A673 (cell line): Measurements from ENCODE around the gene GFOD2. TPM values are rescaled to one million over a fixed set of nuclear protein-coding genes. Genes with fewer than 3 reads are reported as not detected.

ENCODE experiments used
- BruUV-seq: library from RNA; stranded (reverse); fragments of 400-500 nt; replicated peaks from 2 replicates; lab custom pipeline; 2021; lab: Mats Ljungman, UMichigan
- CTCF ChIA-PET: fragments of 300-600 bp; sonication (Branson Sonifier 250); formaldehyde crosslinking; loops from one replicate; lab custom pipeline; 2022; ENCODE audit warnings: antibody characterized with exemption; lab: Charles Lee
- POLR2A ChIA-PET: fragments of 300-600 bp; sonication (Branson Sonifier 250); formaldehyde crosslinking; loops from one replicate; lab custom pipeline; 2022; ENCODE audit warnings: antibody characterized with exemption; ENCODE audit not compliant: low non-redundant PET; lab: Charles Lee
- DNase-seq: peaks from one replicate; pipeline ENCODE4 v3.0.0-alpha.2; 2015; ENCODE audit warnings: low spot score
- H3K27ac ChIP-seq: fragments of 200-600 bp; sonication (generic); 2 replicates; pipeline ENCODE4 v1.5.1; 2016; ENCODE audit warnings: mixed run types, low read depth, mild to moderate bottlenecking, mixed read lengths, antibody characterized with exemption, low read length; ENCODE audit not compliant: poor library complexity, severe bottlenecking
- H3K27me3 ChIP-seq: fragments of 200-600 bp; sonication (generic); replicated peaks from 2 replicates; pipeline ENCODE4 v1.6.1; 2017; ENCODE audit warnings: mixed run types, low read depth, mild to moderate bottlenecking, mixed read lengths, antibody characterized with exemption, low read length; ENCODE audit not compliant: insufficient read depth, poor library complexity
- H3K36me3 ChIP-seq: fragments of 200-600 bp; sonication (generic); 2 replicates; pipeline ENCODE4 v1.6.1; 2016; ENCODE audit warnings: mixed run types, mild to moderate bottlenecking, mixed read lengths, antibody characterized with exemption, low read length; ENCODE audit not compliant: insufficient read depth, poor library complexity, severe bottlenecking
- H3K4me1 ChIP-seq: fragments of 200-600 bp; sonication (generic); 2 replicates; pipeline ENCODE4 v1.6.1; 2017; ENCODE audit warnings: mixed run types, mild to moderate bottlenecking, mixed read lengths, antibody characterized with exemption, low read length; ENCODE audit not compliant: insufficient read depth, poor library complexity, severe bottlenecking
- H3K4me3 ChIP-seq: fragments of 200-600 bp; sonication (generic); 2 replicates; pipeline ENCODE4 v1.5.1; 2016; ENCODE audit warnings: low read depth, mixed run types, mild to moderate bottlenecking, mixed read lengths, low read length; ENCODE audit not compliant: poor library complexity, severe bottlenecking
- H3K9me3 ChIP-seq: fragments of 200-600 bp; sonication (generic); 2 replicates; pipeline ENCODE4 v1.6.1; 2016; ENCODE audit warnings: mixed run types, low read depth, mild to moderate bottlenecking, mixed read lengths, antibody characterized with exemption, low read length; ENCODE audit not compliant: poor library complexity, severe bottlenecking
- CTCF ChIP-seq: fragments of 300-800, 200-600 bp; sonication (generic); conservative IDR thresholded peaks from 2 replicates; pipeline ENCODE4 v1.5.1; 2017; ENCODE audit warnings: low read depth, mild to moderate bottlenecking, antibody characterized with exemption, low read length, moderate library complexity, mixed read lengths
- EZH2 ChIP-seq: fragments of 200-600 bp; sonication (generic); IDR thresholded peaks from 2 replicates; pipeline ENCODE4 v1.6.1; 2017; ENCODE audit warnings: borderline replicate concordance, low read depth, mild to moderate bottlenecking, mixed read lengths, antibody characterized with exemption, low read length; ENCODE audit not compliant: poor library complexity, severe bottlenecking
- intact Hi-C: fragments of 100-400 bp; cut with micrococcal nuclease; formaldehyde crosslinking; loops from one replicate; pipeline ENCODE4 v1.10.0; 2022; ENCODE audit not compliant: unreplicated experiment
- total RNA-seq: library from RNA; stranded (reverse); gene quantifications from 2 replicates; pipeline ENCODE4 v1.2.3, GENCODE V29; 2021

The GFOD2 gene
- total RNA-seq, 1 experiment from 2014 or later, result 22.6 TPM

GRCh38 chr16:67702130-67702529 is 17.0 kb downstream of the GFOD2 start:
- Histone ChIP-seq H3K36me3 (no peaks in the 10 kb centered on the region), H3K9me3 (no peaks in the 10 kb centered on the region), H3K27ac (no peak overlapping the region), H3K27me3 (no peaks in the 10 kb centered on the region), H3K4me3 (no peak overlapping the region), H3K4me1 (no peaks in the 10 kb centered on the region)
- no peak for TF ChIP-seq EZH2
- TF ChIP-seq CTCF, result no peak
- intact Hi-C loops, result no loop called here
- DNase-seq, result no peak
- BruUV-seq, result no TSS peak
- ChIA-PET CTCF (no interaction called here), POLR2A (no interaction called here)

GRCh38 chr16:67701420-67701819 is 17.7 kb downstream of the GFOD2 start:
- TF ChIP-seq CTCF, result no peak
- no peak for TF ChIP-seq EZH2
- BruUV-seq, result no TSS peak
- CTCF ChIA-PET, result no interaction called here
- Histone ChIP-seq H3K27me3 (no peaks in the 10 kb centered on the region), H3K4me1 (no peaks in the 10 kb centered on the region), H3K27ac (no peak overlapping the region), H3K36me3 (no peaks in the 10 kb centered on the region), H3K4me3 (no peak overlapping the region), H3K9me3 (no peaks in the 10 kb centered on the region)
- intact Hi-C loops, result no loop called here
- peak; percentile 27 for DNase-seq
- POLR2A ChIA-PET, result no interaction called here

- Histone ChIP-seq H3K9me3 (no peaks in the 10 kb centered on the region), H3K27ac (no peak overlapping the region), H3K27me3 (no peaks in the 10 kb centered on the region), H3K4me3 (no peak overlapping the region), H3K4me1 (no peaks in the 10 kb centered on the region), H3K36me3 (no peaks in the 10 kb centered on the region)
- BruUV-seq, result no TSS peak
- ChIA-PET POLR2A (no interaction called here), CTCF (no interaction called here)
- intact Hi-C loops, result no loop called here
- no peak for DNase-seq
- no peak for TF ChIP-seq EZH2
- TF ChIP-seq CTCF, result no peak
Observed at GRCh38 chr16:67699265-67699664, 19.9 kb downstream of the GFOD2 start.
